SK-MEL-5 (cell line): ENCODE data around the gene BAIAP3. TPM values are rescaled to one million over a fixed set of nuclear protein-coding genes. Genes with fewer than 3 reads are reported as not detected.

Experiments used
- DNase-seq: peaks from one replicate; pipeline ENCODE4 v3.0.0-alpha.2; 2016; ENCODE audit warnings: low read depth, low spot score
- in situ Hi-C: cut with HindIII; loops from 2 replicates; pipeline ENCODE4 v1.10.0; 2016; ENCODE audit warnings: low sequenced_read_pairs, high pct_unique_total_duplicates, low pct_unique_long_range_greater_than_20kb
- total RNA-seq: library from RNA; depleted of rRNA; stranded (reverse); fragments of >200 nt; shearing (Covaris generic); gene quantifications from 2 replicates; pipeline ENCODE4 v1.2.3, GENCODE V29; 2014; rRNA removed

The BAIAP3 gene
- total RNA-seq, 1 experiment from 2014 or later: 1.2 TPM

GRCh38 chr16:1390239-1390779, 56.9 kb downstream of the BAIAP3 start:
- in situ Hi-C loops: no loop called here

GRCh38 chr16:1392826-1393225, 59.4 kb downstream of the BAIAP3 start:
- in situ Hi-C loops: no loop called here
- no peak for DNase-seq

More at GRCh38 chr16:1390239-1390779, 56.9 kb downstream of the BAIAP3 start:
- no peak for DNase-seq

- no peak for DNase-seq
- in situ Hi-C loops: no loop called here
These were observed 60.2 kb downstream of the BAIAP3 start for GRCh38 chr16:1393613-1394176.

GRCh38 chr16:1394367-1394951, 61.0 kb downstream of the BAIAP3 start:
- DNase-seq: no peak
- in situ Hi-C loops: no loop called here

GRCh38 chr16:1395444-1396031, 62.1 kb downstream of the BAIAP3 start:
- in situ Hi-C loops: no loop called here
- no peak for DNase-seq

- DNase-seq: no peak
- in situ Hi-C loops: no loop called here
These were observed 64.3 kb downstream of the BAIAP3 start for GRCh38 chr16:1397779-1398178.

- in situ Hi-C loops: no loop called here
These were observed 64.9 kb downstream of the BAIAP3 start for GRCh38 chr16:1398351-1398750.

More at GRCh38 chr16:1398351-1398750, 64.9 kb downstream of the BAIAP3 start:
- DNase-seq: no peak

Other genes starting within 250 kb of the BAIAP3 start
- not detected in 2 replicates for gene C1QTNF8, start 237.4 kb upstream of the BAIAP3 start, total RNA-seq
- 17.4 and 17.6 TPM in 2 replicates for gene CACNA1H, start 180.5 kb upstream of the BAIAP3 start, total RNA-seq
- gene TPSG1, start 108.4 kb upstream of the BAIAP3 start, total RNA-seq: not detected in 2 replicates
- not detected in 2 replicates for gene TPSB2, start 103.5 kb upstream of the BAIAP3 start, total RNA-seq
- gene TPSAB1, start 92.9 kb upstream of the BAIAP3 start, total RNA-seq: not detected in 2 replicates
- gene TPSD1, start 77.6 kb upstream of the BAIAP3 start, total RNA-seq: not detected in 2 replicates
- gene UBE2I, start 24.0 kb upstream of the BAIAP3 start, total RNA-seq: 55.2 TPM in 2 replicates
- gene TSR3, start 18.2 kb downstream of the BAIAP3 start, total RNA-seq: 68.1 and 70.0 TPM in 2 replicates
- gene GNPTG, start 18.3 kb downstream of the BAIAP3 start, total RNA-seq: 102 and 110 TPM in 2 replicates
- gene UNKL, start 81.1 kb downstream of the BAIAP3 start, total RNA-seq: 7.8 and 8.0 TPM in 2 replicates
- gene UQCC4, start 87.1 kb downstream of the BAIAP3 start, total RNA-seq: 15.1 and 18.0 TPM in 2 replicates
- gene PERCC1, start 97.4 kb downstream of the BAIAP3 start, total RNA-seq: not detected in 2 replicates
- gene CCDC154, start 110.9 kb downstream of the BAIAP3 start, total RNA-seq: 0.40 and 1.0 TPM in 2 replicates
- gene CLCN7, start 141.4 kb downstream of the BAIAP3 start, total RNA-seq: 277 and 308 TPM in 2 replicates
- not detected in 2 replicates for gene PTX4, start 155.3 kb downstream of the BAIAP3 start, total RNA-seq
- gene TELO2, start 159.7 kb downstream of the BAIAP3 start, total RNA-seq: 9.5 and 9.8 TPM in 2 replicates
- gene TMEM204, start 200.0 kb downstream of the BAIAP3 start, total RNA-seq: not detected in 2 replicates